Thyroid gland (tissue), 4 donors: Measurements from ENCODE around the gene SLC22A12.

ENCODE experiments used
- CTCF ChIP-seq, 6 experiments: fragments of 200-600 bp in 3 of 6; fragments of 450-650 bp in 3 of 6; sonication (generic) in 3 of 6; IDR thresholded peaks; one replicate each; pipeline ENCODE4 v1.5.1; 2016 to 2019; ENCODE audit warnings: antibody characterized with exemption in 6 of 6, mild to moderate bottlenecking in 2 of 6, inconsistent platforms in 1 of 6, moderate library complexity in 1 of 6
- POLR2A ChIP-seq, 2 donors: fragments of 450-650 bp; IDR thresholded peaks; one replicate each; pipeline ENCODE4 v1.6.1; 2017; ENCODE audit warnings: antibody characterized with exemption in 2 of 2, mild to moderate bottlenecking in 2 of 2, moderate library complexity in 1 of 2

GRCh38 chr11:64568041-64568571 is 22.9 kb upstream of the SLC22A12 start:
- TF ChIP-seq CTCF (IDR thresholded peaks at IDR 0.05) (no peak), POLR2A (IDR thresholded peaks at IDR 0.05) (no peak)
